Mammary microvascular endothelial cell (primary cell): ENCODE measurements around the gene ICAM2. TPM values are rescaled to one million over a fixed set of nuclear protein-coding genes. Genes with fewer than 3 reads are reported as not detected.

Experiments used
- total RNA-seq: library from RNA; depleted of rRNA; stranded (reverse); fragments of >200 nt; gene quantifications from 2 replicates; pipeline ENCODE4 v1.2.3, GENCODE V29; 2015

ICAM2 gene
- total RNA-seq, result 1,396 and 1,507 TPM in 2 replicates

GRCh38 chr17:64020056-64020766 lies at the start of gene ICAM2:
ICAM2 (minus strand) TSS chr17:64020633; CDS start chr17:64006691, 13,942 bp downstream.

DNA sequence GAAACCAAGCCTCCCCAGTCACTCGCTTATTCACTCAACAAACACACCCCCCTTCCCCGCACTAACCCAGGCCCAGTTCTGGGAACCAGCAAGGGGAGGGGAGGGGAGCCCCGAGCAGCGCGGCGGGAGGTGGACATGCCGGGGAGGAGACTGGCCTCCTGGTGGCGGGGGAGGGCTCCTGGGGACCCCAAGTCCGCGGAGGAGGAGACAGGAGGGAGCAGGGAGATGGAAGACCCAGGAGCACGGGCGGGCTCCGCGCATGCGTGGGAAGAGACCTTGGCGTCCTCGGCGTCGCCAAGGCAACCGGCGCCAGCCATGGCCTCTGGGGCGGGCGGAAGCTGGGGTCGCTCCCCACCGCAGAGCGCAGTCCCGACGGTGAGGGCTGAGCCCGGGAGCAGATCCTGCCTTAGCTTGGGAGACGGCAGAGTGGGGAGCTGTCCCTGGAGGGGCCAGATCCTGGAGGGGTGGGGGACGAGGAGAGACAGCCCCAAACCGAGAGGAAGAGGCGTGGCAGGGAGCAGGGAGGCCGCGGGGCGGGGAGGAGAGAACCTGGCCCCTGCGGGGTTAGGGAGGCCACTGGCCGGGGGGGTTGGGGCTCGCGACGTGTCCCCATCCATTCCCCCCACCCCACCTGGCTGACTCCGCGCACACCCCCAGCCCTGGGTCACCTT lies 22.2 kb downstream of the ICAM2 start, which contains the start of gene PRR29:
PRR29 (plus strand) TSS at position 302 of the 671 bp plus-strand sequence; CDS start at position 316, 14 bp downstream.

GRCh38 chr17:63972796-63973195 lies 47.6 kb downstream of the ICAM2 start, which contains the start of gene SCN4A:
SCN4A (minus strand) TSS chr17:63972918; CDS start chr17:63972841, 77 bp downstream.

Other genes starting within 250 kb of the ICAM2 start
- 33.8 and 35.8 TPM in 2 replicates for gene CCDC47, start 247.0 kb downstream of the ICAM2 start, total RNA-seq
- gene DDX42, start 246.5 kb downstream of the ICAM2 start, total RNA-seq, result 33.0 and 35.4 TPM in 2 replicates
- 80.3 and 89.9 TPM in 2 replicates for gene PSMC5, start 193.2 kb downstream of the ICAM2 start, total RNA-seq
- gene FTSJ3, start 193.0 kb downstream of the ICAM2 start, total RNA-seq, result 44.4 and 57.3 TPM in 2 replicates
- 72.2 and 84.7 TPM in 2 replicates for gene SMARCD2, start 177.9 kb downstream of the ICAM2 start, total RNA-seq
- gene CSH2, start 147.0 kb downstream of the ICAM2 start, total RNA-seq, result not detected in 2 replicates
- not detected in 2 replicates for gene GH2, start 138.7 kb downstream of the ICAM2 start, total RNA-seq
- not detected in 2 replicates for gene CSH1, start 124.1 kb downstream of the ICAM2 start, total RNA-seq
- gene CSHL1, start 109.4 kb downstream of the ICAM2 start, total RNA-seq, result not detected in 2 replicates
- not detected in 2 replicates for gene GH1, start 101.8 kb downstream of the ICAM2 start, total RNA-seq
- 2.9 and 4.5 TPM in 2 replicates for gene CD79B, start 88.3 kb downstream of the ICAM2 start, total RNA-seq
- gene SCN4A, start 47.7 kb downstream of the ICAM2 start, total RNA-seq, result 0.34 TPM in 1 of 2 replicates, not detected in the other
- 0.27 TPM in 1 of 2 replicates, not detected in the other for gene PRR29, start 22.3 kb downstream of the ICAM2 start, total RNA-seq
- 8.7 and 9.8 TPM in 2 replicates for gene ERN1, start 109.5 kb upstream of the ICAM2 start, total RNA-seq
- 23.1 and 26.8 TPM in 2 replicates for gene TEX2, start 242.6 kb upstream of the ICAM2 start, total RNA-seq